ENCODE results near the gene TRABD2B. TPM values are rescaled to one million over a fixed set of nuclear protein-coding genes. Genes with fewer than 3 reads are reported as not detected.

The TRABD2B gene
- total and polyA plus RNA-seq, 2 of the 13 experiments (the other 11 are each of a cell fraction or from before 2014, with no cell fraction given): 0.04 TPM; not detected in 1

DNA sequence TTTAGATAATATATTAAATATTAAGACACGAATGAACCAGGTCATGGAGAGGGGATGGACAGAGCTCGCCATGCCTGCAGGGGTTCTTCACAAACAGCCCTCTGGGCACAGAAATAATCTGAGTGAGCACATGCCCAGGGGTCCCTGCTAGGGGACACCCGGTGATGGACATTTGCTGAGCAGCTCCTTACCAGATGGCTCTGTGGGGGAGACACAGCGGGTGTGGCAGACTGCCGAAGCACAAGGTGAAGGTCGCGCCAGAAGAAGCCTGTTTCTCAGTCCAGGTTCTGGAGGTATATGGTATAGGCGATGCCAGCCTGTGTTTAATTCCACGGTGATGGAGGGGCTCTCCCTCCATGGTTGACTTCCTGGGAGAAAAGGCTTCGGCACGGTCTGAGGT lies 9.6 kb downstream of the TRABD2B start:
- 48% methylated on average over 10 of the region's 11 CpGs for WGBS (ENCODE audit: low lambda C conversion rate)
- Histone ChIP-seq H3K27me3 (ENCODE audit: control insufficient read depth in 1 of 2, insufficient read depth in 2 of 2, low read length in 2 of 2) (peaks cover 0 to 28% of the 10 kb centered on the region in 2 experiments; a peak in 3 of 5 replicates), H3K79me2 (ENCODE audit: insufficient read depth, low read length) (no peaks in the 10 kb centered on the region), H4K20me1 (ENCODE audit: insufficient read depth, low read length) (no peaks in the 10 kb centered on the region), H3K4me3 (replicated peaks in 1 of 3; ENCODE audit: insufficient read depth in 1 of 3, low read depth in 2 of 3, low read length in 3 of 3) (no peak overlapping the region), H3K4me1 (ENCODE audit: insufficient read depth, low read length) (no peaks in the 10 kb centered on the region), H3K36me3 (replicated peaks in 1 of 2; ENCODE audit: control insufficient read depth in 1 of 2, insufficient read depth in 2 of 2, low read length in 2 of 2) (no peaks in the 10 kb centered on the region), H3K4me2 (ENCODE audit: low read depth, low read length) (no peak overlapping the region), H2AFZ (ENCODE audit: low read length) (no peak overlapping the region), H3K9me3 (ENCODE audit: low read length) (no peaks in the 10 kb centered on the region), H3K9ac (ENCODE audit: insufficient read depth, low read depth, low read length) (no peak overlapping the region), H3K27ac (ENCODE audit: extremely low read length, insufficient read depth, low read length) (no peak overlapping the region)
- no TSS peak for BruUV-seq (replicated peaks)
- ChIA-PET POLR2A (no interaction called here), CTCF (ENCODE audit: low intra/inter-chr PET ratio, low total read pairs) (no interaction called here)
- intact Hi-C loops (cut with micrococcal nuclease; ENCODE audit: unreplicated experiment) (no loop called here), in situ Hi-C loops (cut with HindIII; ENCODE audit: extremely low pct_ligation_motif_present, low pct_unique_long_range_greater_than_20kb) (no loop called here)
- no peak for ATAC-seq
- DNase-seq (ENCODE audit: low spot score): no peak
- no peak for FAIRE-seq
- TF ChIP-seq ZNF572 (CRISPR knock-in tag; IDR thresholded peaks at IDR 0.05) (no peak), FOXC1 (CRISPR knock-in tag; IDR thresholded peaks at IDR 0.05; ENCODE audit: borderline replicate concordance) (no peak), ZNF251 (CRISPR knock-in tag; IDR thresholded peaks at IDR 0.05) (no peak), KDM5B (CRISPR knock-in tag; IDR thresholded peaks at IDR 0.05; ENCODE audit: borderline replicate concordance) (no peak), ZNF569 (CRISPR knock-in tag; IDR thresholded peaks at IDR 0.05; ENCODE audit: borderline replicate concordance) (no peak), MEIS2 (CRISPR knock-in tag; IDR thresholded peaks at IDR 0.05) (no peak), ZUFSP (CRISPR knock-in tag; IDR thresholded peaks at IDR 0.05; ENCODE audit: borderline replicate concordance) (no peak), CENPBD1 (CRISPR knock-in tag; IDR thresholded peaks at IDR 0.05; ENCODE audit: borderline replicate concordance, low read depth) (no peak), SALL1 (CRISPR knock-in tag; IDR thresholded peaks at IDR 0.05) (no peak), FOXA3 (CRISPR knock-in tag; IDR thresholded peaks at IDR 0.05) (no peak), HOXA7 (CRISPR knock-in tag; IDR thresholded peaks at IDR 0.05) (no peak), FOSL2 (CRISPR knock-in tag; IDR thresholded peaks at IDR 0.05) (no peak), TEF (CRISPR knock-in tag; IDR thresholded peaks at IDR 0.05) (no peak), ZNF777 (CRISPR knock-in tag; IDR thresholded peaks at IDR 0.05) (no peak)
- TF ChIP-seq, protein P1, sequence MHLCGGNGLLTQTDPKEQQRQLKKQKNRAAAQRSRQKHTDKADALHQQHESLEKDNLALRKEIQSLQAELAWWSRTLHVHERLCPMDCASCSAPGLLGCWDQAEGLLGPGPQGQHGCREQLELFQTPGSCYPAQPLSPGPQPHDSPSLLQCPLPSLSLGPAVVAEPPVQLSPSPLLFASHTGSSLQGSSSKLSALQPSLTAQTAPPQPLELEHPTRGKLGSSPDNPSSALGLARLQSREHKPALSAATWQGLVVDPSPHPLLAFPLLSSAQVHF (CRISPR knock-in tag; IDR thresholded peaks at IDR 0.05): no peak
- TF ChIP-seq, protein P2, sequence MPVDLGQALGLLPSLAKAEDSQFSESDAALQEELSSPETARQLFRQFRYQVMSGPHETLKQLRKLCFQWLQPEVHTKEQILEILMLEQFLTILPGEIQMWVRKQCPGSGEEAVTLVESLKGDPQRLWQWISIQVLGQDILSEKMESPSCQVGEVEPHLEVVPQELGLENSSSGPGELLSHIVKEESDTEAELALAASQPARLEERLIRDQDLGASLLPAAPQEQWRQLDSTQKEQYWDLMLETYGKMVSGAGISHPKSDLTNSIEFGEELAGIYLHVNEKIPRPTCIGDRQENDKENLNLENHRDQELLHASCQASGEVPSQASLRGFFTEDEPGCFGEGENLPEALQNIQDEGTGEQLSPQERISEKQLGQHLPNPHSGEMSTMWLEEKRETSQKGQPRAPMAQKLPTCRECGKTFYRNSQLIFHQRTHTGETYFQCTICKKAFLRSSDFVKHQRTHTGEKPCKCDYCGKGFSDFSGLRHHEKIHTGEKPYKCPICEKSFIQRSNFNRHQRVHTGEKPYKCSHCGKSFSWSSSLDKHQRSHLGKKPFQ (CRISPR knock-in tag; IDR thresholded peaks at IDR 0.05; ENCODE audit: insufficient replicate concordance): no peak
- TF ChIP-seq, protein P3, sequence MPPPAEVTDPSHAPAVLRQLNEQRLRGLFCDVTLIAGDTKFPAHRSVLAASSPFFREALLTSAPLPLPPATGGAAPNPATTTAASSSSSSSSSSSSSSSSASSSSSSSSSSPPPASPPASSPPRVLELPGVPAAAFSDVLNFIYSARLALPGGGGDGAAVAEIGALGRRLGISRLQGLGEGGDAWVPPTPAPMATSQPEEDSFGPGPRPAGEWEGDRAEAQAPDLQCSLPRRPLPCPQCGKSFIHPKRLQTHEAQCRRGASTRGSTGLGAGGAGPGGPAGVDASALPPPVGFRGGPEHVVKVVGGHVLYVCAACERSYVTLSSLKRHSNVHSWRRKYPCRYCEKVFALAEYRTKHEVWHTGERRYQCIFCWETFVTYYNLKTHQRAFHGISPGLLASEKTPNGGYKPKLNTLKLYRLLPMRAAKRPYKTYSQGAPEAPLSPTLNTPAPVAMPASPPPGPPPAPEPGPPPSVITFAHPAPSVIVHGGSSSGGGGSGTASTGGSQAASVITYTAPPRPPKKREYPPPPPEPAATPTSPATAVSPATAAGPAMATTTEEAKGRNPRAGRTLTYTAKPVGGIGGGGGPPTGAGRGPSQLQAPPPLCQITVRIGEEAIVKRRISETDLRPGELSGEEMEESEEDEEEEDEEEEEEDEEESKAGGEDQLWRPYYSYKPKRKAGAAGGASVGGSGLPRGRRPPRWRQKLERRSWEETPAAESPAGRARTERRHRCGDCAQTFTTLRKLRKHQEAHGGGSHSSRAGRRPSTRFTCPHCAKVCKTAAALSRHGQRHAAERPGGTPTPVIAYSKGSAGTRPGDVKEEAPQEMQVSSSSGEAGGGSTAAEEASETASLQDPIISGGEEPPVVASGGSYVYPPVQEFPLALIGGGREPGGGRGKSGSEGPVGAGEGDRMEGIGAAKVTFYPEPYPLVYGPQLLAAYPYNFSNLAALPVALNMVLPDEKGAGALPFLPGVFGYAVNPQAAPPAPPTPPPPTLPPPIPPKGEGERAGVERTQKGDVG (CRISPR knock-in tag; IDR thresholded peaks at IDR 0.05; ENCODE audit: borderline replicate concordance): no peak
